ENCODE results near the gene LRRC27.

DNA sequence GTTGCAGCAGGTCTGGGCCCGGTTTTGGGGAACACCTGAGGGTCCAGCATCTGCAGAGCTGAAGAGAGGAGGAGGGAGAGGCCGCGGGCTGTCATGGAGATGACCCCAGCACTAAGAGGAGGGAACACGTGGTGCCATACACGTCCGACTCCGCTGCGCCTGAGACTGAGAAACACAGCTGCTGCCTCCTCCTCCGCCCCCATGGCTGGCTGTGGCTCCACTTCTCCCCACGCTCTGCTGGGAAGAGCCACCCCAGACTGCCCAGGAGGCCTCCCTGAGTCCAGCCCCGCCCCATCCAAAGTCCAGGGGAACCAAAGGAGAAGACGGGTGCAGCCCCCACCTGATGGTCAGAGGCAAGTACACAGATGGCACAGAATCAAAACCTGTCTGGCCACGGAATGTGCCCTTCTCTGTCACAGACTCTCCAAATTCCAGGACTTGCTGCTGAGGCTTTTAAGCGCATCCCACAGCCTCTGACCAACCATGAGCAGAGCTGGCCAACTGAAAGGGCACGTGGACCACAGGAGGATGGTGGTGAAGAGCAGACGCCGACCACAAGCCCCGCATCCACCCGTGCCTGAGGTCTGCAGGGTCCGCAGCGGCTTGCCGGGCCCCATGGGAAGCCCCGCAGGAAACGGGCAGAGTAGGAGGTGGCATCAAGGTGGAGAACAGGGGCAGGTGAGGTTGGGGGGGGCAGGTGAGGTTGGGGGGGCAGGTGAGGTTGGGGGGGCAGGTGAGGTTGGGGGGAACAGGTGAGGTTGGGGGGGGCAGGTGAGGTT, 48.2 kb upstream of the LRRC27 start:
- no peak for TF ChIP-seq POLR2A (IDR thresholded peaks at IDR 0.05)
- TF ChIP-seq POLR2AphosphoS5 (IDR thresholded peaks at IDR 0.05) = no peak
